GM21515 (cell line): ENCODE results near the gene MROH2B.
"Not testable (repeated sequence)": the region's sequence is repeated elsewhere in the genome, so short reads cannot be mapped to it uniquely, and the experiment has no call there.

Source experiments
- ATAC-seq: cut with Tn5 transposase; IDR thresholded peaks from one replicate; pipeline ENCODE4 v1.9.1; 2021; ENCODE audit not compliant: unreplicated experiment

Gene MROH2B

GRCh38 chr5:41032973-41033372, 38.2 kb downstream of the MROH2B start:
- ATAC-seq: no peak

DNA sequence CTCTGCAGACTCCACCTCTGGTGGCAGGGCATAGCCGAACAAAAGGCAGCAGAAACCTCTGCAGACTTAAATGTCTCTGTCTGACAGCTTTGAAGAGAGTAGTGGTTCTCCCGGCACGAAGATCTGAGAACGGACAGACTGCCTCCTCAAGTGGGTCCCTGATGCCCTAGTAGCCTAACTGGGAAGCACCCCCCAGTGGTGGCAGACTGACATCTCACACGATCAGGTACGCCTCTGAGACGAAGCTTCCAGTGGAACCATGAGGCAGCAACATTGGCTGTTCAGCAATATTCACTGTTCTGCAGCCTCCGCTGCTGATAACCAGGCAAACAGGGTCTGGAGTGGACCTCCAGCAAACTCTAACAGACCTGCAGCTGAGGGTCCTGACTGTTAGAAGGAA, 48.5 kb downstream of the MROH2B start:
- ATAC-seq: not testable (repeated sequence)

- no peak for ATAC-seq
These were observed 58.8 kb downstream of the MROH2B start for GRCh38 chr5:41012318-41012717.

DNA sequence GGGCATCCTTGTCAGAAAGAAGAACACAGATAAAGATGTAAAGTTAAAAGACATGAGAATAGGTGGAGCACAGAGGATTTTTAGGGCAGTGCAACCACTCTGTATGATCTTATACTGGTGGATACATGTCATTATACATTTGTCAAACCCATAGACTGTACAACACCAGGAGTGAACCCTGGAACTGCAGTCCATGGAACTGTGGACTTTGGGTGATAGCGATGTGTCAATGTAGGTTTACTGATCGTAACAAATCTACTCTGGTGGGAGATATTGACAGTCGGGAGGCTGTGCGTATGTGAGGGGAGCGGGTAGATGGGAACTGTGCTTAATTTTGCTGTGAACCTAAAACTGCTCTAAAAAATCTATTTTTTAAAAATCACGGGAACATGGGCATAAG, 60.6 kb downstream of the MROH2B start:
- ATAC-seq: no peak

GRCh38 chr5:41009232-41009631, 61.9 kb downstream of the MROH2B start:
- no peak for ATAC-seq

- ATAC-seq: no peak
These were observed 66.2 kb downstream of the MROH2B start for GRCh38 chr5:41004931-41005330.

DNA sequence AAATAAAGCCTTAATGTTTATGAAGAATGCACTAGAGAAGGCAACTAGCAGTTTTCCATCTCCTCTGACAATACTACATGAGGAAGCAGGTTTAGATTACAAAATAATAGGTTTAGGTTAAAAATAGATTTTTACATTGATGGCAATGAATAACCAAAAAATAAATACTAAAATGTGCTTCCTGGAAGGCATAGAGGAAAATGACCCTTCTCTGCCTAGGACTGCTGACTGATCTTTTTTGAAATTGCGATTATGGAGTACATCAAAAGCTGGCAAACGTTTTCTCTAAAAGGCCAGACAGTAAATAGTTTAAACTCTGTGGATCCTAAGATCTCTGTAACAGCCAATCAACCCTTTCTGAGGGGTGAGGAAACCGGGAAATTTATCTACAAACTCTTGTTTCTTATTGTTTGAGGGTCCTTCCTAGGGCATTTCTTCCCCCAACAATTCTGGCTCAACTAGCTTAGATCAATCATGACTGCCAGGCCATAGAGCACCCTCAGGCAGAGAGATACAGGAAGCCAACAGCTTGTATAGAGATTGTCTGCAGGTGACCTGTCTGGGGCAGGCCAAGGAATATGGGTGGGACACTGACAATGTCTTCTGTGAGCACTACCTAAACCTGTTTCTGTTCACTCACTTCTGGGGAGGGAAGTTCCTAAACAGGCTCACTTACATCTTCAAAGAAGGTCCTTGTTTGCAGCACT, 67.3 kb downstream of the MROH2B start:
- no peak for ATAC-seq

GRCh38 chr5:40999966-41000365, 71.2 kb downstream of the MROH2B start:
- no peak for ATAC-seq

GRCh38 chr5:40999142-40999541, 72.0 kb downstream of the MROH2B start:
- ATAC-seq: no peak

DNA sequence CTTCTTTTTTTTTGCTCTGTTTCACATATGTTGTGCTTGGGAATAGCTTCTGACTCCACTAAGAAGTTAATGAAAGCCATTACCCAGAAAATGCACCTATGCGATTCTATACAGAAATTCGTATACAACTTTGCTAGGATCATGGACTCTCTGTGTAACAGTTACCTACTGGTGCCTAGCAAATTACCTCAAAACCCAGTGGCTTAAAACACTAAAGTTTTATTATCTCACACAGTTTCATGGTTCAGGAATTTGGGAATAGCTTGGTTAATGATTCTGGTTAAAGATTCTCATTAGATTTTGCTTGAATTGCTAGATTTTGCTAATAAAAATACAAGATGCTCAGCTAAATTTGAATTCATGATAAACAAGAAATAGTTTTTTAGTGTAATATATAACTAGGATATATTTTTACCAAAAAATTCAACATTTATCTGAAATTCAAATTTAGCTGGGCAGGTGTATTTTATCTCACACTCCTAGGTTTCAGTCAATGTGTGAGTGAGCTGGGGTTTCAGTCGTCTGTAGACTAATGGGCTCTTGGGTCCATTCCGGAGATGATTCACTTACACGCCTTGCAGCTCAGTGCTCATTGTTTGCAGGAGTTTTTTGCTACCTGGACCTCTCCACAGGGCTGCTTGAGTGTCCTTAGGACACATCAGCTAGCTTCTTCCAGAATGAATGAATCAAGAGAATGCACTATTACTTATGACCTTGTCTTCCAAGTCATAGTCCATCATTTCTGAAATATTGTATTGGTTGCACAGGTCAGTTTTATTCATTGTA, 75.1 kb downstream of the MROH2B start:
- no peak for ATAC-seq

DNA sequence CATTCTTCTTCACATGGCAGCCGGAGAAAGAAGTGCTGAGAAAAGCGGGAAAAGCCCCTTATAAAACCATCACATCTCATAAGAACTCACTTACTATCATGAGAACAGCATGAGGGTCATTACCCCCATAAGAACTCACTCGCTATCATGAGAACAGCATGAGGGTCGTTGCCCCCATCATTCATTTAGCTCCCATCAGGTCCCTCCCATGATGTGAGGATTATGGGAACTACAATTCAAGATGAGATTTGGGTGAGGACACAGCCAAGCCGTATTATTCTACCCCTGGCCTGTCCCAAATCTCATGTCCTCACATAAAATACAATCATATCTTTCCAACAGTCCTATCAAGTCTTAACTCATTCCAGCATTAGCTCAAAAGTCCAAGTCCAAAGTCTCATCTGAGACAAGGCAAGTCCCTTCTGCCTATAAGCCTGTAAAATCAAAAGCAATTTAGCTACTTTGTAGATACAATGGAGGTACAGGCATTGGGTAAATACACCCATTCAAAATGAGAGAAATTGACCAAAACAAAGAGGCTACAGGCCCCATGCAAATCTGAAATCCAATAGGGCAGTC, 79.1 kb downstream of the MROH2B start:
- no peak for ATAC-seq

DNA sequence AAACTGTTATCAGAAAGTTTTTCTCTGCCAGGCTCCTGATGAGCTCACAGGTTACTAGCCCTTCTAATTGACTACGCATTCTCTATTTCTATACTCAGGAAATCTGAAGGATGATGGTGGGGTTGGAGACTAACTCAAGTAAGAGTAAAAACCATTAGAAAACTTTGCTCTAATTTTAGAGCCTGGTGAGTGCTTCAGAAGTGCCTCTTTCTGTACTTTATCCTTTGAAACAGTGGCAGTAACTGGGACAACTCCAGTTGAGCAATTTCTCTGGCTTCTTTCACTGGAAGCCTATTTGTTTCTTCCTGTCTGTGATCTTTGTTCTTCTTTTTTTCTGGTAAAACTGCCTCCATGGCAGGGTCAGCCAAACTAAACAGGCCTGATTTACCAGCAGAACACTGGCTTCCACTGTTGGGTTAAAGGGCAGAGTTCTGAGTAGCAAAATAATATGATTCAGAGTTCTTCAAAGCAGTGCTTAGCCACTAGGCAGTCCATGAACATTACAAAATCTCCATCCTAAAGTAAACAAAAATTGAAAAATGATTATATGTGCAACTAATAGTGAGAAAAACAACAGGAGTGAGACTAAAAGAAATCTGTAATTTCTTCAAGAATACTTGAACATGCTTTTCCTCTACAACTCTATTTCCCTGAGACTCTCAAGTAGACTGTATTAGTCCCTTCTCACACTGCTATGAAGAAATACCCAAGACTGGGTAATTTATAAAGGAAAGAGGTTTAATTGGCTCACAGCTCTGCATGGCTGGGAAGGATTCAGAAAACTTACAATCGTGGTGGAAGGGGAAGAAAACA, 79.8 kb downstream of the MROH2B start:
- ATAC-seq: no peak

- no peak for ATAC-seq
These were observed 82.2 kb downstream of the MROH2B start for GRCh38 chr5:40988746-40989510.

DNA sequence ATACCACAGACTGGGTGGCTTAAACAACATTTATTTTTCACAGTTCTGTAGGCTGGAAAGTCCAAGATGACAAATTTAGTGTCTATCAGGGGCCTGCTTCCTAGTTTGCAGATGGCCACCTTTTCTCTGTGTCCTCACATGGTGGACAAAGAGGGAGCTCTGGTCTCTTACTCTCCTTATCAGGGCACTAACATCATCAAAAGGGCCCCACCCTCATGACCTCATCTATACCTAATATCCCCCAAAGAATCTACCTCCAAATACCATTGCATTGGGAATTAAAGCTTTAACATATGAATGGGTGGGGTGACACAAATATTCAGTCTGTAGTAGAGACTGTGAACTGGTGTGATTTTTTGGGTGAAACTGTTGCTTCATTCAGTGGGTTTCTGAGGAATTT, 83.8 kb downstream of the MROH2B start:
- ATAC-seq: no peak

- no peak for ATAC-seq
These were observed 84.5 kb downstream of the MROH2B start for GRCh38 chr5:40986666-40987065.

DNA sequence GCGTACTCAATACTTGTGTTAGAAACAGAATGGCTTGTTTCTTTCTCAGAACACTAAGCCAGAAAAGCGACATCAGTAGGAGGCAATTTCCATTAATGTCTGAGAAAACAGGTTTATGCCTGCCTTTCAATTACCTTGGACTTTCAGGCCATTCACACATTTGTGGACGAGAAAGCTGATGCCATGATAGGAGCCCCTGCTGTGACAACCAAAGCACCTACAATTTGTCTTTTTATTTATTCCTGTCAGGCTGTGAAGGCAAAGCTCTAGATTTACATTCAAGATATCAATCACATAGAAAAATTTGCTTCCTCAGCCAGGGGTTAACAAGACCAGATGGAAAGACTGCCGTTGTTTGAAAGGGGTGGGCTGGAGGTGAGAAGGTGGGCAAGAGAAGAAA, 85.6 kb downstream of the MROH2B start:
- no peak for ATAC-seq

DNA sequence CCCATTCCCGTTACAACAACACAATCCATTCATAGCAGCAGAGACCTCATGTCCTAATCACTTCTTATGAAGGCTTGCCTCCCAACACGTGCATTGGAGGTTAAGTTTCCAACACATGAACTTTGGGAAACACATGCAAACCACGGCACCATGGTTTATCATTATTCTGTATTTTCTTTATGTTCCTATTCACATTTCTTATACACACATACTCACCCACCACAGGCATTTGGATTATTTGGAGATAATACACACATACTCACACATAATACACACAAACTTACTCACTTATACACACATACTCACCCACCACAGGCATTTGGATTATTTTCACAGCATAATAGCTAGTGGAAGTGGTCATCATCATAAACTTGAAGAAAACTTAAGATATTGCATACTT, 86.3 kb downstream of the MROH2B start:
- ATAC-seq: no peak

GRCh38 chr5:40983781-40984180, 87.4 kb downstream of the MROH2B start:
- no peak for ATAC-seq

DNA sequence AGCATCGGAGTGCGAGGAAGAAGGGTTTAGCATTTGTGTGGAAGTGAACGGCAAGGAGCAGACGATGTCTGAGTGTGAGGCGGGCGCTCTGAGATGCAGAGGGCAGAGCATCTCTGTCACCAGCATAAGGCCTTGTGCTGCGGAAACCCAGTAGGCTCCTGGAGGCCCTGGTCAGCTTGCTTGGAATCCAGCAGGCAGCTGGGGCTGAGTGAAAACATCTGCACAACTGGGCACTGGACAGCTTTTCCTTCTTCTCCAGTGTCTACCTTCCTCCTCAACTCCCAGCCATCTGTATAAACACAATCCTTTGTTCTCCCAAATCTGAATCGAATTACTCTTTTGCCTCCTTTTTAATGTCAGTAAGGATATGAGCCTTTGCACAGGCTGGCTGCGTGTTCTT, 89.7 kb downstream of the MROH2B start:
- ATAC-seq: no peak

DNA sequence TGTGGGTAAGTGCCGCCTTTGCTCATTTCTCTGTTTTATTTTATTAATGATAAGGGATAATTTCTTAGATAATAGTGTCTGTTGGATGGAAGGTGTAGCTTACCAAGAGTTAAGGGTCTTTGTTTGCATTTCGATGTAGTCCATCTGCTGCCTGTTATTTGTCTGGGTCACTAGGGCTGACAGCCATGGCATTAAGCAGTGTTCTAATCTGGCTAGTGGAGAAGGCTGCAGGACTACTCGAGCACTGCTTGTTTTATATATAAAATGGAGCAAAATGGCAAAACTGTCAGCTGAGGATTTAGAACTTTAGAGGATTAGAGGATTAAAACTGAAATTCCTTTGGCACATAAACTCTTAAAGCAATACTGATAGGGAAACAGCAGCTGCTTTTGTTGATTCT, 94.3 kb downstream of the MROH2B start:
- ATAC-seq: no peak

- no peak for ATAC-seq
These were observed 95.1 kb downstream of the MROH2B start for GRCh38 chr5:40976041-40976440.
